Keratinocyte (primary cell): ENCODE data around the gene RFFL. TPM values are rescaled to one million over a fixed set of nuclear protein-coding genes. Genes with fewer than 3 reads are reported as not detected.

Source experiments
- DNase-seq: peaks from one replicate; pipeline ENCODE4 v3.0.0-alpha.2; 2011; ENCODE audit warnings: low read depth, missing footprints, low spot score
- FAIRE-seq: peaks from 2 replicates; lab custom pipeline; 2011; peaks lifted over from hg19 to GRCh38; lab: Jason Lieb, UNC
- H2AFZ ChIP-seq: 2 replicates; pipeline ENCODE4 v1.6.0; 2012; ENCODE audit warnings: low read length, control low read depth, inconsistent platforms; ENCODE audit not compliant: control insufficient read depth
- H3K27ac ChIP-seq: 2 replicates; pipeline ENCODE4 v1.5.1; 2011; ENCODE audit warnings: low read length; ENCODE audit not compliant: control insufficient read depth, insufficient read depth
- H3K27me3 ChIP-seq: 3 replicates; pipeline ENCODE4 v1.6.0; 2011; ENCODE audit warnings: low read length; ENCODE audit not compliant: control insufficient read depth, insufficient read depth; ENCODE audit errors: extremely low read depth
- H3K36me3 ChIP-seq, 2 experiments: 2 replicates in 1 of 2; 3 replicates in 1 of 2; pipeline ENCODE4 v1.5.1; 2011; ENCODE audit warnings: low read length in 2 of 2, mild to moderate bottlenecking in 1 of 2; ENCODE audit not compliant: control insufficient read depth in 2 of 2, insufficient read depth in 2 of 2; ENCODE audit errors: extremely low read depth in 1 of 2
- H3K4me1 ChIP-seq: 3 replicates; pipeline ENCODE4 v1.5.1; 2011; ENCODE audit warnings: low read length; ENCODE audit not compliant: control insufficient read depth, insufficient read depth; ENCODE audit errors: extremely low read depth
- H3K4me2 ChIP-seq: 3 replicates; pipeline ENCODE4 v1.6.0; 2011; ENCODE audit warnings: low read depth, low read length; ENCODE audit not compliant: control insufficient read depth, insufficient read depth; ENCODE audit errors: extremely low read depth
- H3K4me3 ChIP-seq, 3 experiments: fragments of 200-600 bp in 1 of 3; sonication (generic) in 1 of 3; 2 replicates in 2 of 3; 3 replicates in 1 of 3; pipeline ENCODE4 v1.5.1; 2011 to 2016; ENCODE audit warnings: low read length in 3 of 3, mild to moderate bottlenecking in 3 of 3, control low read depth in 2 of 3, inconsistent platforms in 1 of 3, low read depth in 1 of 3, mixed read lengths in 1 of 3, mixed run types in 1 of 3, moderate library complexity in 1 of 3; ENCODE audit not compliant: control insufficient read depth in 2 of 3, insufficient read depth in 2 of 3; ENCODE audit errors: extremely low read depth in 1 of 3
- H3K79me2 ChIP-seq: 2 replicates; pipeline ENCODE4 v1.6.0; 2012; ENCODE audit warnings: low read length; ENCODE audit not compliant: control insufficient read depth, insufficient read depth
- H3K9ac ChIP-seq: 3 replicates; pipeline ENCODE4 v1.6.0; 2011; ENCODE audit warnings: low read length; ENCODE audit not compliant: control insufficient read depth, insufficient read depth; ENCODE audit errors: extremely low read depth
- H3K9me1 ChIP-seq: 3 replicates; pipeline ENCODE4 v1.6.0; 2011; ENCODE audit warnings: low read length; ENCODE audit not compliant: control insufficient read depth, insufficient read depth; ENCODE audit errors: extremely low read depth
- H3K9me3 ChIP-seq: 2 replicates; pipeline ENCODE4 v1.5.1; 2012; ENCODE audit warnings: low read depth, low read length; ENCODE audit not compliant: control insufficient read depth
- H4K20me1 ChIP-seq: 3 replicates; pipeline ENCODE4 v1.6.0; 2011; ENCODE audit warnings: low read length; ENCODE audit not compliant: control insufficient read depth, insufficient read depth; ENCODE audit errors: extremely low read depth
- EZH2 ChIP-seq: IDR thresholded peaks from one replicate; pipeline ENCODE4 v1.6.1; 2012; ENCODE audit warnings: inconsistent platforms, mild to moderate bottlenecking, low read length, moderate library complexity
- dilution Hi-C: fragments of 300-500 bp; cut with MboI; formaldehyde crosslinking; loops from one replicate; pipeline ENCODE4 v1.7.0; 2020; ENCODE audit warnings: low sequenced_read_pairs; ENCODE audit not compliant: extremely low pct_ligation_motif_present
- polyA plus RNA-seq, 5 experiments: library from polyadenylated mRNA; depleted of rRNA in 3 of 5; stranded (reverse) in 3 of 5; stranded (forward) in 1 of 5; unstranded in 1 of 5; fragments of >200 nt; gene quantifications; 1 replicate in 1 of 5; 2 replicates in 3 of 5; 3 replicates in 1 of 5; pipeline versions ENCODE4 v1.2.1 to v1.2.3, GENCODE V29; 2011 to 2012; ENCODE audit warnings: missing spikeins in 2 of 5, low read depth in 1 of 5, low replicate concordance in 1 of 5
- TF ChIP-seq, protein P1 (sequence below), 3 experiments: IDR thresholded peaks in 1 of 3; conservative IDR thresholded peaks in 1 of 3; optimal IDR thresholded peaks in 1 of 3; 2 replicates in 2 of 3; 3 replicates in 1 of 3; pipeline versions ENCODE3 to v1.5.1; 2011; ENCODE audit warnings: low read length in 3 of 3, mild to moderate bottlenecking in 3 of 3, moderate library complexity in 2 of 3, control low read depth in 1 of 3, inconsistent platforms in 1 of 3; ENCODE audit not compliant: insufficient read depth in 2 of 3; ENCODE audit errors: extremely low read depth in 1 of 3

RFFL gene
- polyA plus RNA-seq, 1 donor (not counting 4 experiments of a cell fraction or from before 2014, with no cell fraction given) = 13.5 TPM

DNA sequence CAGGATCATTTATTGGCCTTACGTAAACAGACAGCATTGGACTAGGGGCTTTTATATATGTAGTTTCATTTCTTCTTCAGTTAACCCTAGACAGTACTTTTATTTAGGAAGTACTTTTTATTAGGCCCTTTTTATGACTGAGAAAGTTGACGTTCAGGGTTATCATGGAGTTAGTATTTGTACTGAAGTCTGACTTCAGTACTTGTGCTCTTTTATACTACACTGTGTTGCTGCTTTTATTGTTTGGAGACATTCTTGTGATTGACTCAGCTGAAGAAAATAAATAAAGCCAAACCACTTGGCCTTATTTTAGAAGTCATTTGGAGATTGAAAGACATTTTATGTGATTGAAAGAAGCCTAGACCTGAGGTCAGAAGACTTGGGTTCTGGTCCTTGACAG is 76.3 kb downstream of the RFFL start:
- H3K9ac ChIP-seq = no peak overlapping the region
- H3K9me1 ChIP-seq = no peaks in the 10 kb centered on the region
- H4K20me1 ChIP-seq = no peaks in the 10 kb centered on the region
- no peaks in the 10 kb centered on the region for H3K9me3 ChIP-seq
- H3K27ac ChIP-seq = no peak overlapping the region
- H3K4me1 ChIP-seq = no peaks in the 10 kb centered on the region
- no peak overlapping the region for H3K4me3 ChIP-seq
- H3K36me3 ChIP-seq = peaks cover 13 to 15% of the 10 kb centered on the region in 2 experiments
- FAIRE-seq (no peak), DNase-seq (no peak)
- dilution Hi-C loops = no loop called here
- H3K79me2 ChIP-seq = peaks cover 7% of the 10 kb centered on the region
- H2AFZ ChIP-seq = no peak overlapping the region
- H3K4me2 ChIP-seq = no peak overlapping the region
- no peaks in the 10 kb centered on the region for H3K27me3 ChIP-seq
- TF ChIP-seq, protein P1, sequence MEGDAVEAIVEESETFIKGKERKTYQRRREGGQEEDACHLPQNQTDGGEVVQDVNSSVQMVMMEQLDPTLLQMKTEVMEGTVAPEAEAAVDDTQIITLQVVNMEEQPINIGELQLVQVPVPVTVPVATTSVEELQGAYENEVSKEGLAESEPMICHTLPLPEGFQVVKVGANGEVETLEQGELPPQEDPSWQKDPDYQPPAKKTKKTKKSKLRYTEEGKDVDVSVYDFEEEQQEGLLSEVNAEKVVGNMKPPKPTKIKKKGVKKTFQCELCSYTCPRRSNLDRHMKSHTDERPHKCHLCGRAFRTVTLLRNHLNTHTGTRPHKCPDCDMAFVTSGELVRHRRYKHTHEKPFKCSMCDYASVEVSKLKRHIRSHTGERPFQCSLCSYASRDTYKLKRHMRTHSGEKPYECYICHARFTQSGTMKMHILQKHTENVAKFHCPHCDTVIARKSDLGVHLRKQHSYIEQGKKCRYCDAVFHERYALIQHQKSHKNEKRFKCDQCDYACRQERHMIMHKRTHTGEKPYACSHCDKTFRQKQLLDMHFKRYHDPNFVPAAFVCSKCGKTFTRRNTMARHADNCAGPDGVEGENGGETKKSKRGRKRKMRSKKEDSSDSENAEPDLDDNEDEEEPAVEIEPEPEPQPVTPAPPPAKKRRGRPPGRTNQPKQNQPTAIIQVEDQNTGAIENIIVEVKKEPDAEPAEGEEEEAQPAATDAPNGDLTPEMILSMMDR (optimal IDR thresholded peaks at IDR 0.05 in 1 of 3, IDR thresholded peaks at IDR 0.05 in 1 of 3, conservative IDR thresholded peaks at IDR 0.05 in 1 of 3; ENCODE audit: extremely low read depth in 1 of 3, insufficient read depth in 2 of 3, low read length in 3 of 3) = no peak
- TF ChIP-seq EZH2 = no peak

DNA sequence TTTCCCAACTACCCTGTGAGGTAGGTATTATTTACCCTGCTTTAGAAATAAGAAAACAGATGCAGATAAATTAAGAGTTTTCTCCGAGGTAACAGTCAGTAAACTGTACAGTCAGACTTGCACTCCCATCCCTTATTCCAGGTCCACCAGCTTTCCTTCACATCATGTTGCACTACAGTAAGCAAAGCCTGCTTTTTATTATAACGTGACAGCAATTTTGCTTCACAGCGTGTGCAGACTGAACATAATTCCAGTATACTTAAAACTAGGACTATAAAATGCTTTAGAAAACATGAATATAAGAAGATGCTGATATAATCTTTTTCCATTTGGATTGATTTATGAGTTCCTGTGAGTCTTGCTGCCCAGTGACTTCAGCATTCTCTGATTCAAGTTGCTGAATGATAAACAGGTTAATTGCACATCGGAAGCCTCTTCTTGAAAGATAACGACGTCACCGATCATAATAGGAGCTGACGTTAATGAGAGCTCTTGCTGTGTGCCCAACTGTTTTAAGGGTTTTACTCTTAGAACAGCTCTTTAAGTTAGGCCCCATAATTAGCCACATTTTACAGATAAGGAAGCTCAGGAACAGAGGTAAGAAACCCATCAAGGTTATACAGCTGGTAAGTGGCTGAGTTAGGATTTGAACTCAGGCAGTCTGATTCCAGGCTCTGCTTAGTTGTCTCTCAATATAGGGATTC is 81.8 kb downstream of the RFFL start:
- Histone ChIP-seq H4K20me1 (no peaks in the 10 kb centered on the region), H3K27ac (peak overlapping the region; percentile 93), H3K4me1 (peaks cover 18% of the 10 kb centered on the region), H2AFZ (peak overlapping the region; percentile 71), H3K9me3 (no peaks in the 10 kb centered on the region), H3K27me3 (no peaks in the 10 kb centered on the region), H3K4me2 (peak overlapping the region; percentile 100), H3K36me3 (peaks cover 2 to 3% of the 10 kb centered on the region in 2 experiments), H3K4me3 (peak overlapping the region; percentile 82 to 92 (median 86)), H3K9ac (peak overlapping the region; percentile 98), H3K79me2 (peaks cover 12% of the 10 kb centered on the region), H3K9me1 (no peaks in the 10 kb centered on the region)
- TF ChIP-seq EZH2 = no peak
- TF ChIP-seq, protein P1 (optimal IDR thresholded peaks at IDR 0.05 in 1 of 3, IDR thresholded peaks at IDR 0.05 in 1 of 3, conservative IDR thresholded peaks at IDR 0.05 in 1 of 3; ENCODE audit: extremely low read depth in 1 of 3, insufficient read depth in 2 of 3, low read length in 3 of 3) = no peak
- dilution Hi-C loops = no loop called here
- no peak for DNase-seq
- FAIRE-seq = peak; percentile 13
